Measurements from ENCODE around the gene UBA1. TPM values are rescaled to one million over a fixed set of nuclear protein-coding genes. Genes with fewer than 3 reads are reported as not detected.

Gene UBA1
- total RNA-seq, 2 experiments from 2014 or later = 243 to 246 TPM

DNA sequence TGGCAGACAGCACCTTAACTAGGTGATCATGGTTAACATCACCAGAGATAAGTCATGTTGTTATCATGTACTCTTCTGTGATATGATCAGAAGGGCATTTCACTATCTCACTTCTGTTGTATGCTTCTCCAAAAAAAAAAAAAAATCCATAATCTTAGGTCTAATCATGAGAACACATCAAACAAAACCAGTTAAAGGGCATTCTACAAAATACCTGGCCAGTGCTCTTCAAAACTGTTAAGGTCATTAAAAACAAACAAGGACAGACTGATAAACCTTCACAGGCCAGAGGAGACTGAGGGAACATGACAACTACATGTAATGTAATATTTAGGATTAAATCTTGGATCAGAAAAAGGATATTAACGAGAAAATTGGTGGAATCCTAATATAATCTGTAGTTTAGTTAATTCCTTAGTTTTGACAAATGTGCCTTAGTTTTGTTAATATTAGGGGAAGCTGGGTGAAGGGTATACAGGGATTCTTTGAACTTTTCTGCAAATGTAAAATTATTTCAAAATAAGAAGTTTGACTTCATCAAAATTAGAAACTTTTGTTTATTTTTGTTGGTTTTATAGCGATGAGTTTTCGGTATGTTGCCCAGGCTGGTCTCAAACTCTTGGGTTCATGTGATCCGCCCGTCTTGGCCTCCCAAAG is 30.6 kb upstream of the UBA1 start:
- no peak overlapping the region for H3K4me3 Mint-ChIP-seq
- no peak overlapping the region for H3K27ac Mint-ChIP-seq
- ChIA-PET CTCF (no interaction called here), POLR2A (no interaction called here)
- no peaks in the 10 kb centered on the region for H3K9me3 Mint-ChIP-seq
- TF ChIP-seq, protein P1, sequence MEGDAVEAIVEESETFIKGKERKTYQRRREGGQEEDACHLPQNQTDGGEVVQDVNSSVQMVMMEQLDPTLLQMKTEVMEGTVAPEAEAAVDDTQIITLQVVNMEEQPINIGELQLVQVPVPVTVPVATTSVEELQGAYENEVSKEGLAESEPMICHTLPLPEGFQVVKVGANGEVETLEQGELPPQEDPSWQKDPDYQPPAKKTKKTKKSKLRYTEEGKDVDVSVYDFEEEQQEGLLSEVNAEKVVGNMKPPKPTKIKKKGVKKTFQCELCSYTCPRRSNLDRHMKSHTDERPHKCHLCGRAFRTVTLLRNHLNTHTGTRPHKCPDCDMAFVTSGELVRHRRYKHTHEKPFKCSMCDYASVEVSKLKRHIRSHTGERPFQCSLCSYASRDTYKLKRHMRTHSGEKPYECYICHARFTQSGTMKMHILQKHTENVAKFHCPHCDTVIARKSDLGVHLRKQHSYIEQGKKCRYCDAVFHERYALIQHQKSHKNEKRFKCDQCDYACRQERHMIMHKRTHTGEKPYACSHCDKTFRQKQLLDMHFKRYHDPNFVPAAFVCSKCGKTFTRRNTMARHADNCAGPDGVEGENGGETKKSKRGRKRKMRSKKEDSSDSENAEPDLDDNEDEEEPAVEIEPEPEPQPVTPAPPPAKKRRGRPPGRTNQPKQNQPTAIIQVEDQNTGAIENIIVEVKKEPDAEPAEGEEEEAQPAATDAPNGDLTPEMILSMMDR (IDR thresholded peaks at IDR 0.05) = no peak
- ATAC-seq (no peak), DNase-seq (no peak)
- peaks cover 17% of the 10 kb centered on the region for H3K36me3 Mint-ChIP-seq (ENCODE audit: low read depth)
- peaks cover 13% of the 10 kb centered on the region for H3K4me1 Mint-ChIP-seq (ENCODE audit: low read depth)
- intact Hi-C loops (cut with micrococcal nuclease) = no loop called here
- H3K27me3 Mint-ChIP-seq = no peaks in the 10 kb centered on the region

DNA sequence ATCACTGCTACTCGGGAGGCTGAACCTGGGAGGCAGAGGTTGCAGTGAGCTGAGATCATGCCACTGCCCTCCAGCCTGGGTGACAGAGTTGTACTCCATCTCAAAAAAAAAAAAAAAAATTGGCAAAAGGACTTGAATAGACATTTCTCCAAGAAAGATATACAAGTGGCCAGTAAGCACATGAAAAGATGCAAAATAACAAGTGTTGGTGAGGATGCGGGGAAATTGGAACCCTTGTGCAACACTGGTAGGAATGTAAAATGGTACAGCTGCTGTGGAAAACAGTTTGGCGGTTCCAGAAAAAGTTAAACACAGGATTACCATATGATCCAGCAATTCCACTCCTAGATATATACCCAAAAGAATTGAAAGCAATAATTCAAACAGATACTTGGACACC is 29.2 kb upstream of the UBA1 start:
- Mint-ChIP-seq H3K27ac (no peak overlapping the region), H3K27me3 (no peaks in the 10 kb centered on the region), H3K4me1 (ENCODE audit: low read depth) (peaks cover 16% of the 10 kb centered on the region), H3K36me3 (ENCODE audit: low read depth) (peaks cover 16% of the 10 kb centered on the region), H3K4me3 (no peak overlapping the region), H3K9me3 (no peaks in the 10 kb centered on the region)
- ChIA-PET POLR2A (no interaction called here), CTCF (no interaction called here)
- DNase-seq (no peak), ATAC-seq (no peak)
- intact Hi-C loops (cut with micrococcal nuclease) = no loop called here
- TF ChIP-seq, protein P1 (IDR thresholded peaks at IDR 0.05) = no peak

DNA sequence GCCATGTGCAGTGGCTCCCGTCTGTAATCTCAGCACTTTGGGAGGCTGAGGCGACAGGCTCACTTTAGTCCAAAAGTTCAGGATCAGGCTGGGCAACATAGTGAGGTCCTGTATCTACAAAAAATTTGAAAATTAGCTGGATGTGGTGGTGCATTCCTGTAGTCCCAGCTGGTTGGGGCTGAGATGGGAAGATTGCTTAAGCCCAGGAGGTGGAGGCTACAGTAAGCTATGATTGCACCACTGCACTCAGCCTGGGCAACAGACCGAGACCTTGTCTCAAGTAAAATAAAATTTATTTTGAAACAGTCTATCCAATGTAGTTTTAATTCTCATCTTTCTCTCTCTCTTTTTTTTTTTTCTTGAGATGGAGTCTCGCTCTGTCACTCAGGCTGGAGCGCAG is 27.5 kb upstream of the UBA1 start:
- Mint-ChIP-seq H3K4me3 (no peak overlapping the region), H3K27ac (no peak overlapping the region), H3K4me1 (ENCODE audit: low read depth) (peaks cover 11% of the 10 kb centered on the region), H3K36me3 (ENCODE audit: low read depth) (peaks cover 16% of the 10 kb centered on the region), H3K27me3 (no peaks in the 10 kb centered on the region), H3K9me3 (no peaks in the 10 kb centered on the region)
- ChIA-PET POLR2A (no interaction called here), CTCF (no interaction called here)
- intact Hi-C loops (cut with micrococcal nuclease) = no loop called here
- ATAC-seq (no peak), DNase-seq (no peak)
- TF ChIP-seq, protein P1 (IDR thresholded peaks at IDR 0.05) = no peak

DNA sequence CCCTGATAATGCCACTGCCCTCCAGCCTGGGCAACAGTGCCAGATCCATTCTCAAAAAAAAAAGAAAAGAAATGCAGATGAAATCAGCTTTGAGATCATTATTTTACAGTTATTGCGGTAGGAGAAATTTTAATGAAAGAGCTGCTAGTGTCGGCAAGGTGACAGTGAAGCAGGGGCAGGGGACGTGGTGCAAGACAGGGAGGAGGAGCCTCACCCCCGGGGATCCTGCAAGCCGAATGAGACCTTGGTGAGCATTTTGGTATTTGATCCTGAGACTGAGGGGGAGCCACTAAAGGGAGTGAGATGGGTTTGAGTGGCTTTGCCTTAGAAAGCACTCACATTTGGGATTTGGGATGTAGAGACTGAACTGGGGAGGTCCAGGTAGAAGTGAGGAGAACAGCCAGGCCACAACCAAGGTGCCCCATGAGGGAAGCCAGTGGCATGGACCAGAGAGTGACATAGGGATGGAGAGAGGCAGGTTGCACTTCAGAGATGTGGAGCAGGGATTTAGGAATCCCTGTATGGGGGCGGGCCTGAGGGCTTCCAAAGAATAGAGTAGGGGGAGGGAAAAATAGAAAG is 25.0 kb upstream of the UBA1 start:
- ChIA-PET CTCF (no interaction called here), POLR2A (interaction anchor here (0.7 kb wide), 1 partner anchor 458 kb away, joined by 3 read pairs; no protein-coding TSS in a partner anchor)
- TF ChIP-seq, protein P1 (IDR thresholded peaks at IDR 0.05) = no peak
- DNase-seq (no peak), ATAC-seq (no peak)
- Mint-ChIP-seq H3K9me3 (no peaks in the 10 kb centered on the region), H3K4me3 (no peak overlapping the region), H3K27ac (no peak overlapping the region), H3K36me3 (ENCODE audit: low read depth) (peaks cover 16% of the 10 kb centered on the region), H3K4me1 (ENCODE audit: low read depth) (peaks cover 11% of the 10 kb centered on the region), H3K27me3 (no peaks in the 10 kb centered on the region)
- intact Hi-C loops (cut with micrococcal nuclease) = no loop called here

DNA sequence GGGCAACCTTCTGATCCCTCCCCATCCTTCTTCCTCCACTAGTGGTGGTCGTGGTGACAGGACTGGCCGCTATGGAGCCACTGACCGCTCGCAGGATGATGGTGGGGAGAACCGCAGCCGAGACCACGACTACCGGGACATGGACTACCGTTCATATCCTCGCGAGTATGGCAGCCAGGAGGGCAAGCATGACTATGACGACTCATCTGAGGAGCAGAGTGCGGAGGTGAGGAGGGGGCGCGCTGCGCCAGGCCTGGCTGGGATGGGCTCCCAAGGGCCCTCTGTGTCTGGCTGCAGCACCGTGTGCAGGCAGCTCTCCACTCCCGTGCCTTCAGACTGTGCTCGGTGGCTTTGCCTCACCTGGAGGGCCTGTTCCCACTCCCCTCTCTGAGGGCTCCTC is 24.4 kb upstream of the UBA1 start:
- peaks cover 16% of the 10 kb centered on the region for H3K36me3 Mint-ChIP-seq (ENCODE audit: low read depth)
- intact Hi-C loops (cut with micrococcal nuclease) = no loop called here
- CTCF ChIA-PET = no interaction called here

More for the DNA sequence above, 24.4 kb upstream of the UBA1 start:
- H3K9me3 Mint-ChIP-seq = no peaks in the 10 kb centered on the region
- ATAC-seq (no peak), DNase-seq (no peak)
- POLR2A ChIA-PET = no interaction called here
- H3K27ac Mint-ChIP-seq = no peak overlapping the region
- TF ChIP-seq, protein P1 (IDR thresholded peaks at IDR 0.05) = no peak
- H3K4me3 Mint-ChIP-seq = no peak overlapping the region
- no peaks in the 10 kb centered on the region for H3K27me3 Mint-ChIP-seq
- H3K4me1 Mint-ChIP-seq (ENCODE audit: low read depth) = peaks cover 11% of the 10 kb centered on the region
